HG03280 (cell line): ENCODE measurements around the gene SLC30A9.

Experiments used
- ATAC-seq: cut with Tn5 transposase; IDR thresholded peaks from one replicate; pipeline ENCODE4 v1.9.1; 2021; ENCODE audit warnings: mild to moderate bottlenecking, moderate library complexity; ENCODE audit not compliant: unreplicated experiment

Gene SLC30A9

DNA sequence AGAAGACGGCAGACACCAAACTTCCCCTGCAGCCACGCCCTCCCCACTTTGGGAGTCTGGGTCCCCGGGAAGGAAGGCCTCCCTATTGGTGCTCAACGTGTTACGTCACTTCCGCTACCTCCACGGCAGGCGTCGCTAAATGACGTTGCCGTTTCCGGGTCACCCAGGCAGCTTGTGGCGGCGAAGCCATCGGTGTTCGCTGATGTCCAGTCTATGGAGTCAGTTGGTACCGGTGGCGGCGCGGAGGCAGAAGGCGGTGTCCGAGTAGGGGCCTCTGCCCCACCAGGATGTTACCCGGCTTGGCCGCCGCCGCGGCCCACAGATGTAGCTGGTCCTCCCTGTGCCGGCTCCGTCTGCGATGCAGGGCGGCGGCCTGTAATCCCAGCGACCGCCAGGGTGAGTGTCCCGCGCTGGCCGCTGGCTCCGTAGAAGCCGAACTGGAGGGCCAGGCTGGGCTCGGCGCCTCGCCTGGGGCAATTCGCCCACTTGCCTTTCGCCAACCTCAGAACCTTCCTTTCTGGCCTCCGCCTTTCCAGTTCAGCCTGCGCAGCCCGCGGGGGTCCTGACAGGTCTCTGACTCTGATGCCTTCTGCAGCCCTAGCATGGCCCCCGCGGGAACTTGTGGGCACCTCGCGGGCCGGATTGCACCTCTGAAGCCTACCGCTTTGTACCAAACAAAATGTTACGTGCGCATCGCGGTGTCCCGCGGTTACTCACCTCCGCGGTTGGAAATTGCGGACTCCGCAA lies at the start of gene SLC30A9:
SLC30A9 (plus strand) TSS at position 166 of the 747 bp plus-strand sequence; CDS start at position 288, 122 bp downstream.
- peak; percentile 99 for ATAC-seq

DNA sequence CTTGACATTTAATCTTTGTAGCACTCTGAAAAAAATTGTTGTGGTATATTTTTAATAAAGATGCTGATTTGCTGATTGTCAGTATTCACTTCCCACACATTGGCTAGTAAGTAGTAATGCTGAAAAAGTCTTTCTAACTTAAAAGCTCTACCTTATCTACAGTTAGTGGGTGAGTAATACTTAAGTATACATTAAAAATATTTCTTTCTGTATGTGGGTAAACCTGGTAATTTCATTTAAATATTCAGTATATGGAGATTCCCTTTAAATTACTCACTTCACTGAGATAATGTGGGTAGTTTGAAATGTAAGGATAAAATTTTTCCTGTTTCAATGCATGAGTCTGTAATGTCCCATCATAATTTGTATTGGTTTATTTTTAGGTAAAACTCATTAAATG lies 49.5 kb upstream of the SLC30A9 start:
- ATAC-seq = no peak

DNA sequence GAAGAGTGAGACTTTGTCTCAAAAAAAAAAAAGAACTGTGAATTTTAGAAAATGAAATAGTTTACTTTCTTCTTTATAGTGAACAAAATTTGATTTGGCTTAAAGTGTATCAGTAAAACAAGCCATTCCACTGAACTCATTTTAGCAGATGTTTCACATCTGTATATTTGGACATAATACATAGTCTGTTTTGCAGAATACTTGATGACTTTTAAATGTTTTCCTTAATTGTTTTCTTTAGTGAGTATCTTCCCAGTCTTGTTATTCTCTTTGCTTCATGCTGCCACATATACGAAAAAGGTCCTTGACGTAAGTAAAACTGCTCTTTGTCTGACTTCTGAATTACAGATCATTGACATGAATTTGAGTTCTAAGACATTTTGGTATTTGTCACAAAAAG lies 46.8 kb upstream of the SLC30A9 start:
- no peak for ATAC-seq

DNA sequence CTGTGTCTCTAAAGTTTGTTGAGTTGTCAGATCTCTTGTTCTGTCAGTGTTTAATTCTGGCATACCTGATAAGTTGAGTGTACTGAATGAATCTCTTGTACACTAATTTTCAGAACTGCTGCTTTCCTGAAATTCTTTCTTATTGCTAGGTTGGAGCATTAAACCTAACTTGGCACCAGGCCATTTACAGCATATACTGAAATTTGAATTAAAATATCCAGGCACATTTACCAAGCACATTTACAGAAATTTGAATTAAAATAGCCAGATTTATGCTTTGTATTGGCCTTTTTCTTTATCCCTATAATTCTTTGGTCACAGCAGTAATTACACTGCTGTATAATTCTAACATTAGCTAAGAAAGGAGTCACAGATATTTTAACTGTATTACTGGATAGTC lies 46.2 kb upstream of the SLC30A9 start:
- no peak for ATAC-seq

DNA sequence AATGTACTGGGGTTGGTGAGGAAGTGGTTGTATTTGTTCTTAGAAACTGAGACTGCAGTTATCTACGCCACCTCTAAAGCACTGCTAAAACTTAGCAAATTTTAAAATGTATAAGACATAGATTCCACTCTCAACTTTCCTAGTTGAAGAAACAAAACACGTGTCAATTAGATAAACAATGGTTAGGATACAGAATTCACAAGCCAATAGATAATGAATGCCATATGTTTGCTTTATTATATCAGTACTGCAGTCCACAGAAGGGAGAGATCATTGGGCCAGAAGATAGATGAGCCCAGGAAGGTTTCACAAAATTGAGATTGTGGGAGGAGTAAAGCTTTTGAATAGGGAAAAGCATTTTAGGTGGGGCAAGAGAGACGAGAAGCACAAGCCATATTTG lies 40.8 kb upstream of the SLC30A9 start:
- ATAC-seq = no peak

DNA sequence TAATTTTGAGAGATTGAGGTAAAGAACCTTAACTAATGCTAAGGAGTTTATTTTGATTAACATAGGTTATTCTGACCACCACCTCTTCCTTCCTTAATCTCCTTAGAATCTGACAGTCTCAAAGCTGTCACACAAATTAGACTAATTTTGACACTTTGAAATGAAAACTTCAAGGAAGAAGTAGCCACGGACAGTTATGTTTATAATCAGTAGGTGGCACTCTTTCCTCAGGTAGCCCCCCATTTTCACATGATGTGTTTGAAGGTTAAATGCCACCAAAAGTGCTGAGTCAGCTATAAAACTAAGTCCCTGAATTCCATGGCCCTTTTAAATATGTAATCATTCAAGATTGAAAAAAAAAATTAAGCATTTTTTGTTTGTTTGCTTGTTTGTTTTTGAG lies 32.7 kb upstream of the SLC30A9 start:
- no peak for ATAC-seq

DNA sequence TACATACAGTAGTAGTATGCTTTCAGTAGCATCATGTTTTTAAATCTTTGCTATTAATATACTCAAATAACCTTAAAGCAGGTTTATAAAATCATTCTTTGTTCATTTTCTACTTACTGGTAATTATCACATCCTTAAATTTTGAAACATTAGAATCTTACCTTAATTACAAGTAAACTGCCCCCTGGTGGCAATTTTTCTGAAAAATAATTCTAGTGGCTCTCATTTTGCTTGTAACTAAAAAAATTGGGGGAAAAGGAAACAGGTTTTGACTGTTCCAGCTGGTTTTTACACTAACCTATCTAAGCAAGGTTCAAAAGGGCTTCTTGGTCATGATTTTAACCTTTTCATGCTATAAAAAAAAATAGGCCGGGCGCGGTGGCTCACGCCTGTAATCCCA lies 27.2 kb upstream of the SLC30A9 start:
- ATAC-seq = no peak

DNA sequence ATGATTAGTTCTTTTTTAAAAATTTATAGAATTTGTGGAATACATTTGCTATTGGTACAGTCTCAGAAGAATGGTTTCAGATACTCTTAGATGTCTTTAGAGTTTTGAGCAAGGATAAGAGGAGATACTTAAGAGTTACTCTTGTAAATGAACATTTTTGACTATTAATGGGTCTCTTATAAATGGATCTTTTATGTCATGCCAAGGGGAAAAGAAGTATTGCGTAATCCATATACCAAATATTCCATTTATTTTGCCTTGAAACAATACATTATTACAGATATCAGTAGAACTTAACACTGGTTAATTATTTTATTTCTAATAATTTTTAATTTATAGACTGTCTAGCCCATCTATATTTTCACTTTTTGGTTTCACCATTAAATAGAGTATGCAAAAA lies 25.9 kb upstream of the SLC30A9 start:
- ATAC-seq = no peak

DNA sequence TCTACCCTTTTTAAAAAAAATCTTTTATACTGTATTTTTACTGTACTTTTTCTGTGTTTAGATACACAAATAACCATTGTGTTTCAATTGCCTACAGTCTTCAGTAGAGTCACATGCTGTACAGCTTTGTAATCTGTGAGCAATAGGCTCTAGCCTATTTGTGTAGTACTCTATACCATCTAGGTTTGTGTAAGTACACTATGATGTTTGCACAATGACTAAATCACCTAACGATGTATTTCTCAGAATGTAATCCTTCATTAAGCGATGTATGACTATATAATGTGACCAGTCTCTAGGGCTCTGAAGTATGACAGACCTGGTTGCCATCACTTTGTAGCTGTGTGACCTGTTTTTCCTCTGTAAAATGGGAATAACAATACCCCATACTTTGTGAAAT lies 22.9 kb upstream of the SLC30A9 start:
- ATAC-seq = no peak

DNA sequence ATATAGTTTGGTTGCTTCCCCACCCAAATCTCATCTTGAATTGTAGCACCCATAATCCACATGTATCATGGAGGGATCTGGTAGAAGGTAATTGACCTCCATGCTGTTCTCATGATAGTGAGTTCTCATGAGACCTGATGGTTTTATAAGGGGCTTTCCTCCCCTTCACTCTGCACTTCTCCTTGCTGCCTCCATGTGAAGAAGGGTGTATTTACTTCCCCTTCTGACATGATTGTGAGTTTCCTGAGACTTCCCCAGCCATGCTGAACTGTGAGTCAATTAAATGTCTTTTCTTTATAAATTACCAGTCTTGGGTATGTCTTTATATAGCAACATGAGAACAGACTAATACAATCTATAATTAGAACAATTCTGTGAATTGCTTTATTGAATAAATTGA lies 20.7 kb upstream of the SLC30A9 start:
- no peak for ATAC-seq

DNA sequence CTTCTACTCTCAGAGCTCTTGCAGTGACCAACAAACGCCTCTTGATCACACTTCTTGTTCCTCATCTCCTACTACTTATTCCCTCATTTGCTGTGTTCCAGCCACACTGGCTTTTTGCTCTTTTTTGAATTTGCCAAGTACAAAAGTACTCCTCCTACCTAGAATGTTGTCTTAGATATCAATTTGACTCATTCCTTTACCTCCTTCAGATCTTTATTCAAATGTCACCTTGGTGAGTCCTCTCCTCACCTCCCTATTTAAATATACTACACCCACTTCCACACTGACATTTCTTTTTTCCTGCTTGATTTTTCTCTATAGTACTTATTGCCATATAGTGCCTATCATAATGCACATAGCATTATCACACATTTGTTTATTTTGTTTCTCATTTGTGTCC lies 15.0 kb upstream of the SLC30A9 start:
- no peak for ATAC-seq

DNA sequence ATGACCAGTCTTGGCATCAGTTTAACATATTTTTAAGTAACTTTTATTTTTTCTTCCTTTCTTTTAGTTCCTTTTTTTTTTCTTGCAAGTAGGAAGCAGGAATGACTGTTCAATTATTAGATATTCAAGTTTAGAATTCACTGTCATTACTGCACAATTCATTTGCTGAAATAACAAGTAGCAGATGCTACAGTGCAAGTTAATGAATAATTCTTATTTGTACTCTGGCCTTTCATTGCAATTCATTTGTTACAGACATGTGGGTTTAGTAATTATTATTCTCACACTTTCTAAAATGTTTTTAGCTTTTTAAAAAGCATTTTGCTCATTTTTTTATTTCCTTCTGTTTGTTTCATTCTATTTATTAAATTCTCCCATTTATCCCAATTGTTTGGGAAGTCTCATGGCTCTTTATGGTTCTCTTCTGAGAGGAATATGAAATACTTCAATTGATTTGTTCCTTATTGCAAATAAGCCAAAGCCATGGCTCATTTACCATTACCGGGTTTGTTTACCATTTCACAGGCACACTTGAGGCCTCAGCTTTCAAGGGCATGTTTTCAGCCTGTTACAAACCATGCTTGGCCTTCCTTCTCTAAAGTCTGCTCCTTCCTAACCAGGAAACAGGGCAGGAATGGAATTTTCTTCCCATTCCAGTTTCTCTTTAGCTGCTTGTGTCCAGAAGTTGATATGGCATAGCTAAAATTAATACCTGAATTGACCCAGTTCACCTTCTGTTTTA lies 13.4 kb upstream of the SLC30A9 start:
- no peak for ATAC-seq

DNA sequence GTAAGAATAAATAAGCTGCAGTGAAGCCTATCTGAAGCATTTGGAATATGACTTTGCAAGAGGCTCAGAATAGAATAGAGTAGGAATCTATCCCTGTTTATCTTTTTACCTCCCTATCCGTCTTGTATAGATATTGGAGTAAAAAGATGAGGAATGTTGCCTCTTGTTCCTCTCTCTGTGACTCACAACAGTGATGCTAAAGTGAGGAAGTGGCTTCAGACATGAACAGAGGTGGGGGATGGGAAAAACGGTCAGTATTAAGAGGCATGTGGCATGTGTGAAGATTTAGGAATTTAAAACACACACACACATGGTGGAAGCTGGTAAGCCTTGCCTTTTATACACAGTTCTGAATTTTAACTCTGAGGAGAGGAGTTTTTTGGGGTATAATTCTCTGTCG lies 12.6 kb upstream of the SLC30A9 start:
- ATAC-seq = no peak

DNA sequence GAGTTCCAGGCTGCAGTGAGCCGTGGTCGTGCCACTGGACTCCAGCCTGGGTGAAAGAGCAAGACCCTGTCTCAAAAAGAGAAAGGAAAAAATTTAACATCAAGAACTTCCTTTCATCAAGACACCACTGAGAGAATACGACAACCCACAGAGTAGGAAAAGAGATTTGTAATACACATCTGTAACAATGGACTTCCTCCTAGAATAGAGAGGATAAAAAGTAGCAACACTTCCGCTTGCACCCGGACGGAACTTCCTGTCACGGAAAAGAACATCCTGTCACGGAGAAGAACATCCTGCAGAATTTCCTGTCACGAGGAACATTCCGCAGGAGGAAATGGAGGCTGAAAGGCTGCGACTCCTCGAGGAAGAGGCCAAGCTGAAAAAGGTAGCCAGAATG lies 8.9 kb upstream of the SLC30A9 start, which contains the start of gene DCAF4L1:
DCAF4L1 (plus strand) TSS at position 301 of the 400 bp plus-strand sequence; CDS start at position 338, 37 bp downstream.
- no peak for ATAC-seq

DNA sequence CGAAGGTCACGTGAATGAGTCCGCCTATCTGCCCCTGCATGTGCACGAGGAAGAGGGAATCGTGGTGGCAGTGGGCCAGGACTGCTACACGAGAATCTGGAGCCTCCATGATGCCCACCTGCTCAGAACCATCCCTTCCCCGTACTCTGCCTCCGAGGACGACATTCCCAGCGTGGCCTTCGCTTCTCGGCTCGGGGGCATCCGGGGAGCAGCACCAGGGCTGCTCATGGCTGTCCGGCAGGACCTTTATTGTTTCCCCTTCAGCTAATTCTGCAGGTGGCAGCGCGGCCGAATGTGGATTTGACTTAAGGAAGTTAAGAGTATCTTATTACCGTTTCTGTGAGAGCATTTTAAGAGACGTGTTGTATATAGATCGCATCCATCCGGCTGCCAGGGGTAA lies 7.6 kb upstream of the SLC30A9 start:
- no peak for ATAC-seq

DNA sequence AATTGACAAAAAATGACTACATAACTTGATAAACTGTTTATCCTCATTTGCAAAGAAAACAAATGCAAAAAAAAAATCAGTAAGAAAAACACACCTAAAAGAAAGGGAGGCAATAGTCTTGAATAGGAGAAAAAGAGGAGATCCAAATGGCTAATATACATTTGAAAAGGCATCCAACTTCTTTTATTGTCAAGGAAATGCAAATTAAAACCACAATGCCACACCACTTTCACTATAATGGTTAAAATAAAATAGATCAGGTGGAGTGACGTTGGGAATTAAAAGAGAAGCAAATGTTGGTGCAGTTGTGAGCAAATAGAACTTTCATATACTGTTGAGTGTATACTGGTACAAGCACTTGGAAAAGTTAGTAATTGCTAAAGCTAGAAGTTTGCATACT lies 5.2 kb upstream of the SLC30A9 start:
- ATAC-seq = no peak

DNA sequence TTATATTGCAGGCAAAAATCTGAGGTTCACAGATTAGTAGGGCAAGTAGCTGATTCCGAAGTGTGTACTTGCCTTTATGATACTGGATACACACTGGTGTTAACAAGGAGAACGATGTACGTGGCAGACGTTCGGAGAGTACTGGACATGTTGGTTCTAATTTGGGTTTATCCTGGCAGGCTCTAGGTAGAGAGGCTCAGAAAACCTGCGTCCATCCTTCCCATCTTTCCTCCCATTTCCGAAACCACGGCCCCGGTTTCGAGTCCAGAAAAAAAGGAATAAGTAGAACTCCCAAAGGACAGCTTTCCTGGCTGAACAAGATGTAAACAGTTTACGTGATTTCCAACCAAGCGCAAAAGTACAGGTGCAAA lies 351 bp upstream of the SLC30A9 start:
- peak; percentile 9 for ATAC-seq

DNA sequence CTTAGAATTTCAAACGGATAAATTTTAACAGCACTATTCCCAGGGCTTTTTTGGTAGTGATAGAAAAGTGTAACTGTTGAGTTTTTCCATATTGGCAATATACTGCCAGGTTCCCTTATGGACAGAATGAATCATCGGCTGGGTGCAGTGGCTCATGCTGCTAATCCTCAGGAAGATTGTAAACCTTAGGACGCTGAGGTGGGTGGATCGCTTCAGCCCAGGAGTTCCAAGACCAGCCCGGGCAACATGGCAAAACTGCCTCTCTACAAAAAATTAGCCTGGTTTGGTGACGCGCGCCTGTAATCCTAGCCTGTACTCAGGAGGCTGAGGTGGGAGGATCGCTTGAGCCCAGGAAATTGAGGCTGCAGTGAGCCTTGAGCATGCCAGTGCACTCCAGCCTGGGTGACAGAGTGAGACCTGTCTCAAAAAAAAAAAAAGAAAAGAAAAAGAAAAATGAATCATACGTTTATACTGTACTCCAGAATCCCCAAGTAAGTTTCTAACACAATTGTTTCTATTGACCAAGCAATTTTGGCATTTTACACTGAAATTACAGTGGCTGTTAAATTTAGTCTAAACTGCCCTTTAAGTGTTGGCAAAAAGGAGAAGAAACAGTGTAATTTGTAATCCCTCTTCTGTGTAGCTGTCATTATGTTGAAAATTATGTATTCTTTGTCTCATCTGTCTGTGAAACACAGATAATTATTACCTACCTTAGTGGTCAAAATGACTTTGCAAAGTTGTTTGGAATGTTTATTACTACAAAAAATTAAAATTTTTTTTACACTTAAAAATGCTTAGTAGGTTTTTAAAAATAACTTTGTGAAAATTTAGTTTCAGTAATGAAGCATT lies 1.8 kb downstream of the SLC30A9 start:
- no peak for ATAC-seq

DNA sequence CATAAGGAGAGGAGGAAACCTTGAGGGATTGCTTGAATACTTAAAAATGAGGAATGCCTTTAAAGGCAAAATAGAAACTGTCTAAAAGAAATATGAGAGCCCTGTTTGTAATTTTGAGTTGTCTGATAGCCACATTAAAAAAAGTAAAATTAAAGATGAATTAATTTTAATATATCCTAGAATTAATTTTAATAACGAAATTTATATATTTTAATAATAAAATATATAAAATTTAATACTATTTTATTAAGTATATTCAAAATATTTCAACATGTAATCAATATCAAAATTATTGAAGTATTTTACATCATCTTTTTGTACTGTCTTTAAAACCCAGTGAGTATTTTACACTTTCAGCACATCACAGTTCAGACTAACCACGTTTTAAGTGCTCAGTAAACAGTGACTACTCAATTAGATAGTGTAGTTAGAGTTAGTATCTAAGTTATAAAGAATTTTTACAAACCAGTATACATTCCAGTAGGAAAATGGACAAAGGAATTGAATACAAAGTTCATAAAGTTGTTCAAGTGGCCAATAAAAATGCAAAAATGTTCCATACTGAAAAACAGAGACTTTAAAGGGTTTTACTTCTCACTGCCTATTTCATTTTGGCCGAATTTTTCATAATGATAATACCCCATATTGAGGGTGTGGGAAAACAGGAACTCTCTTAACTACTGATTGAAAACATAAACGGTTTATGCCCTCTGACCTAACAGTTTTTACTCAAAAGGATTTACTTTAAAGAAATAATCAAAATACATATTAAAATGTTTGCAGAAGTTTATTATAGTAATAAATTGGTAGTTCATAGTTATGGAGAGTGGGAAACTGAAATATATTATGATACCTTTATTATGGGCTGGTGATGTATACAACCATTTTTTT lies 2.9 kb downstream of the SLC30A9 start:
- ATAC-seq = no peak

DNA sequence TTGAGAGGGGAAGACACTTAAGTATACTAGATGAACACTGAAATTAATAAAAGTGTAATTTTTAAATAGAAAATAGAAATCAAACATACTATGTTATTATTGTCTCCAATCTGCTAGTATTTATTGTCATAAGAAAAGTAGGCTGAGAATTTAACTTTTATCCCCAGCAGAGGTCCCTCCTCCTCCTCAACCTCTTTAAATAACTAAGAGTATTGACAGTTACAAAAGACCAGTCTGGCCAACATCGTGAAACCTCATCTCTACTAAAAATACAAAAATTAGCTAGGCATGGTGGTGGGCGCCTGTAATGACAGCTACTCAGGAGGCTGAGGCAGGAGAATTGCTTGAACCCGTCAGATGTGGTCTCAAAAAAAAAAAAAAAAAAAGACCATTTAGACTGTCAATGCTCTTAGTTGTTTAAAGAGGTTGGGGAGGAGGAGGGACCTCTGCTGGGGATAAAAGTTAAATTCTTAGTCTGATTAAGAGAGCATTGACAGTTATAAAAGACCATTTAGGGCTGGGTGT lies 4.2 kb downstream of the SLC30A9 start:
- ATAC-seq = no peak
